Measurements from ENCODE around the gene ARFGAP2.

- TF ChIP-seq, protein P1, sequence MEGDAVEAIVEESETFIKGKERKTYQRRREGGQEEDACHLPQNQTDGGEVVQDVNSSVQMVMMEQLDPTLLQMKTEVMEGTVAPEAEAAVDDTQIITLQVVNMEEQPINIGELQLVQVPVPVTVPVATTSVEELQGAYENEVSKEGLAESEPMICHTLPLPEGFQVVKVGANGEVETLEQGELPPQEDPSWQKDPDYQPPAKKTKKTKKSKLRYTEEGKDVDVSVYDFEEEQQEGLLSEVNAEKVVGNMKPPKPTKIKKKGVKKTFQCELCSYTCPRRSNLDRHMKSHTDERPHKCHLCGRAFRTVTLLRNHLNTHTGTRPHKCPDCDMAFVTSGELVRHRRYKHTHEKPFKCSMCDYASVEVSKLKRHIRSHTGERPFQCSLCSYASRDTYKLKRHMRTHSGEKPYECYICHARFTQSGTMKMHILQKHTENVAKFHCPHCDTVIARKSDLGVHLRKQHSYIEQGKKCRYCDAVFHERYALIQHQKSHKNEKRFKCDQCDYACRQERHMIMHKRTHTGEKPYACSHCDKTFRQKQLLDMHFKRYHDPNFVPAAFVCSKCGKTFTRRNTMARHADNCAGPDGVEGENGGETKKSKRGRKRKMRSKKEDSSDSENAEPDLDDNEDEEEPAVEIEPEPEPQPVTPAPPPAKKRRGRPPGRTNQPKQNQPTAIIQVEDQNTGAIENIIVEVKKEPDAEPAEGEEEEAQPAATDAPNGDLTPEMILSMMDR (conservative IDR thresholded peaks at IDR 0.05) = no peak
- no peak for TF ChIP-seq EZH2 (IDR thresholded peaks at IDR 0.05; ENCODE audit: low read depth)
Observed at GRCh38 chr11:47149782-47150181, 26.9 kb downstream of the ARFGAP2 start.
